Stimulated activated CD8-positive, alpha-beta memory T cell treated with anti-CD3 and anti-CD28 coated beads, Interleukin-2, amount 100 ng/mL, for 48 hours (primary cell): ENCODE measurements around the gene MAP3K6.

Experiments
- DNase-seq, 2 donors: peaks; one replicate each; pipeline ENCODE4 v3.0.0-alpha.2; 2020; ENCODE audit warnings: low read depth in 2 of 2

MAP3K6 gene

DNA sequence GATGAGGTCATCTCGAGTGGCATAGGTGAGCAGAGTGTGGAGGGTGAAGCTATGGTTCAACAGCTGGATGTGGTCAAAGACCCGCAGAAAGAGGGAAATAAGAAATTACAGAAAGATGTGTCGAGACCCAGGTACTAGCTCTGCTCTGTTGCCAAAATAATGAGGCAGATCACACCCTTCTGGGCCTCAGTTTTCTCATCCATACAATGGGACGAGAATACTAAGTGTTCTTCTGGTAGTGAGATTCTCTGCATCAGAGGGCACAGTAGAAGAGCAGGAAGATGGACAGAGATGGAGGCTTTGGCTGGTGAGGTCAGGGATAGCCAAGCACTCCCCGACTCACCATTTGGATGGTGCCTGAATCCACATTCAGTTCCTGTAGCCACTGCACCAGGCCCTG, 11.1 kb downstream of the MAP3K6 start:
- no peak for DNase-seq

DNA sequence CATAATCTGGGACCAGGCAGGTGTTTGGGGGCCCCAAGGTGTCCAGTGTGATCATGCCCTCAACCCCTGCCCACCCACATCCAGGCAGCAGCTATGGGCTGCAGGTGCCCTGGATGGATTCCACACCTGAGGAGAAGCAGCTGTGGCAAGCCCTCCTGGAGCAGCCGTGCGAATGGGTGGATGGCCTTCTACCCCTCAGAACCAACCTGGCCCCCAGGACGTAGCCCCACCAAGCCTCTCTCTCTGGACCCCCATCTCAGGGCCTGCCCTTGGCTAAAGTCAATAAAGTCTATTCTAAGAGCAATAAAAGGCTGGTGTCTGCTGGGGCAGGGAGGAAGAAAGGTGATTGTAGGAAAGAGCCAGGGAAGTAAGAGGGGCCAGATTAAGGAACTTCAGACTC, 13.1 kb downstream of the MAP3K6 start:
- no peak for DNase-seq

- DNase-seq: no peak
Observed at GRCh38 chr1:27353166-27353565, 13.6 kb downstream of the MAP3K6 start.

DNA sequence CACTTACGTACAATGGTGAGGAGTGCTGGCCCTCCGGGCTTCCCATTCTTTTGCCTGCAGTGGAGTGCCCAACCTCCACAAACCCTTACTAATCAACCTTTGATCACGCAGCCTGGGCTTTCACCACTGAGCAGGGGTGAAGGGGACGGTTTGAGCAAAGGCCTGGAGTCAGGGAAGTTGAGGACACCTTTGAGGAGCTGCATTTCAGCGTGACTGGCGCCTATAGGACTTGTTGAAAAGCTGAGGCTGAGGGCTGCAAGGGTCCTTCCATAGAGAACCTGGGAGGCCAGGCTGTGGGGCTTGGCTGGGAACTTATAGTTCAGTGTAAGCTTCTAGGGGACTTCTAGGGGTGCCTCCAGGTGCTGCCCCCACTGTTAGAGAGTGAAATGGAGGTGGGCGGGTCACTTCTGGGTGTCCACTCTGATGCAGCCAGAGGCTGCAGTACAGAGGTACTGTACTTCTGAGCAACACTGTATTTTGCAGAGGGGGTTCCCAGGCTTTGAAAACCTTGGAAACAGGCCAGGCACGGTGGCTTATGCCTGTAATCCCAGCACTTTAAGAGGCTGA, 15.1 kb downstream of the MAP3K6 start:
- no peak for DNase-seq

GRCh38 chr1:27350663-27351540, 15.9 kb downstream of the MAP3K6 start:
- DNase-seq: no peak

GRCh38 chr1:27349784-27350662, 16.7 kb downstream of the MAP3K6 start:
- DNase-seq: no peak

GRCh38 chr1:27348861-27349783, 17.6 kb downstream of the MAP3K6 start:
- no peak for DNase-seq

GRCh38 chr1:27346991-27347624, 19.7 kb downstream of the MAP3K6 start:
- DNase-seq: no peak

DNA sequence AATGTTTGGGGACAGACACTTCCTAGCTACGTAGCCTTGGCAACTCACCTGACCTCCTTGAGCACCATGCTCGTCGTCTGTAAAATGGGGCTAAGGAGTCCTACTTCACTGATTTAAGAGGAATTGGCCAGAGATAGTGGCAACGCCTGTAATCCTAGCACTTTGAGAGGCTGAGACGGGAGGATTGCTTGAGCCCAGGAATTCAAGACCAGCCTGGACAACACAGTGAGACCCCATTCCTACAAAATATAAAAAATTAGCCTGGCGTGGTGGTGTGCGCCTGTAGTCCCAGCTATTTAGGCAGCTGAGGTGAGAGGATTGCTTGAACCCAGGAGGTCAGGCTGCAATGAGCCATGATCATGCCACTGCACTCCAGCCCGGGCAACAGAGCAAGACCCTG, 20.4 kb downstream of the MAP3K6 start:
- DNase-seq: no peak

DNA sequence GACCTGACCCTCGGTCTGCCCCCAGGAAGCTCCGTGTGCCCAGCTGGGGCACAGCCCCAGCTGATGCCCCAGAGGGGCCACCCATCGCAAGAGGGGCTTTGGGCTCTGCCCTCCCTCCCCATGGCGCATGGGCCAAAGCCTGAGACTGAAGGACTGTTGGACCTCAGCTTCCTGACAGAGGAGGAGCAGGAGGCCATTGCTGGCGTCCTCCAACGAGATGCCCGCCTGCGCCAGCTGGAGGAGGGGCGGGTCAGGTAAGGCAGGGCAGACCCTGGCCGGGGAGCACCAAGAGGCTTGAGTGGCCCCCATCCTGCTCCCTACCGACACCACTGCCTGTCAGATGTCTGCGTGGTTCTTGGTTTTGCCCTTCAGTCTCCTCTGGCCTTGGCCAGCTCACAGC, 21.5 kb downstream of the MAP3K6 start:
- no peak for DNase-seq

GRCh38 chr1:27343639-27344025, 23.1 kb downstream of the MAP3K6 start:
- no peak for DNase-seq

- DNase-seq: peak in 1 of 2 donors; percentile 42
Observed at GRCh38 chr1:27342778-27343638, 23.8 kb downstream of the MAP3K6 start.

GRCh38 chr1:27342391-27342777, 24.4 kb downstream of the MAP3K6 start:
- DNase-seq: no peak

- peak; percentile 52 to 57 for DNase-seq
Observed at GRCh38 chr1:27341525-27342252, 25.1 kb downstream of the MAP3K6 start, which contains the start of gene SYTL1. Gene SYTL1 (plus strand): TSS chr1:27342022. CDS start chr1:27345335, 3,313 bp downstream.

DNA sequence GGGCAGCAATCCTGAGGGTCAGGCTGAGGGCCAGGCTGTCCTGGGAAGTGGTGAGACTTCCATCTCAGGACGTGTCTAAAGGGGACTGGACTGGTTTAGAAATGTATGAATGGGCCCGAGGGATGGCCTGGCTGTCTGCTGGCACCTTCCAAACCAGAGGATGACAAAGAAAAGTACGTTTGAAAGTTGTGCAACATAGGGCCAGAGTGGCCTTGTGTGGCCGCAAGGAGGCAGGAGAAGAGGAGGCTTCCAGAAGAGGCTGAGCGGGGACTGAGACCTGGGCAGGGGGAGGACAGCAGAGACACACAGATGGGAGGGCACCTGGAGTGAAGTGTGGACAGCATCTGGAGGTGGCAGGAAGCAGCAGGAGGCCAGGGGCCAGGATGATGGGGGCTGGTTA, 27.5 kb downstream of the MAP3K6 start:
- no peak for DNase-seq

GRCh38 chr1:27338751-27339150, 28.0 kb downstream of the MAP3K6 start:
- DNase-seq: no peak

DNA sequence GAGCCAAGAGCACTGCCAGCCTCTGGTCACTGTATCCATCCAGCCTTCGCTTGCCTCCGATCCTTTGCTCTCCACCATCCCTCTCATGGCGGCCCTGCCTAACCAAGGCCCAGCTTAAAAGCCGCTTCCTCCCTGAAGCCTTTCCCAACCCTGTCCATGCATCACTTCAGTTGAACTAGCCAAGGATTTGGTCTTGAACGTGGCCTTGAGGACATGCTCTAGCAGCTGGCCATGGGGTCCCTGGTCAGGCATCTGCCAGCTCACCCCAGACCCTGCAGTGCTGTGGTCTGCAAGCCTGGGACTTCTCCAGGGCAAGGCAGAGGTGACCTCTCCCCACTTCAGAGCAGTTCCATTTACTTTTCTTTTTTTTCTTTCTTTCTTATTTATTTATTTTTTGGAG, 30.0 kb downstream of the MAP3K6 start:
- no peak for DNase-seq

DNA sequence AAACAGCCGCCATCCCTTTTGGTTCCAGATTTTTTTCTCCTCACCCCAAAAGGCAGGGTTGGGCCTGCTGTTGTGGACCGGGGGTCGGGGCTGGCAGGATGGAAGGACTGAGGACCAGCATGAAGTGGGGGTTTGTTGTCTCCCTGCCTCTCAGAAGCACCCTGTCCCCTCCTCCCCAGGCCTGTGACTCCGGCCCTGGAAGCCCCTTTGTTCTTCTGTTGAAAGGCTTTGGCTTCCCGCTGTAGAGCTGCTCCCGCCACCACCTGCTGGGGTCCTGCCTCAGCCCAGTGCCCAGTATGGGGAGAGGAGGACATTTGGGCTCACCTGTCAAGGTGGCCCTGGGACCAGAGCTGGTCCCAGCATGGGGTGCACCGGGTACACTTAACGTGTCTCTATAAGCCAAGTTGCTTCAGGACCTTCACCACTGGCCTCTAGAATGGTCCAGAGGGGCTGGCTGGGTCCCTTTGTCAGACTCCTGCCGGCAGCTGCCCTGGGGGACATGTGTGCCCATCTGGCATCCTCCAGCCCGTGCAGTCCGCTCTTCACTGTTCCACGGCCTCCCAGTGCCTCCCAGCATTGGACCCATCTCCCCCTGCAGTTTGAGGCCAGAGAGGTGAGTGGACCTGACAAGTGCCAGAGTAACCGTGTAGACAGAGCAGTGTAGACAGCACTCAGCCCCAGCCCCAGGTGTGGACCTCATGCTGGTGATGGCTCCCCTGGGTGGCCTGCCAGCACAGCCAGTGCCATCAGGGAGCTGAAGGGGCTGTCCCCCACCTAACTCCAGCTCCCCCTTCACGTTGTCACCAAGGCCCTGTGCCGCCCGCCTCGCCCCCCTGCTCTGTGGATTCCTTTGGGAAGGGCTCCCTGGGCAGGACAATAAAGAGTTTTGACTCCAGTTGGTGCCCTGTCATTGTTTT, 31.0 kb downstream of the MAP3K6 start:
- DNase-seq: no peak
